Neural progenitor cell (in vitro differentiated cells): ENCODE results near the gene PHTF1. TPM values are rescaled to one million over a fixed set of nuclear protein-coding genes. Genes with fewer than 3 reads are reported as not detected.

Experiments
- DNase-seq: peaks from one replicate; pipeline ENCODE4 v3.0.0-alpha.2; 2016; ENCODE audit warnings: low spot score
- H2AFZ ChIP-seq: fragments of 200-600 bp; sonication (generic); replicated peaks from 2 replicates; pipeline ENCODE4 v1.6.1; 2016; ENCODE audit warnings: antibody characterized with exemption
- H3F3A ChIP-seq: fragments of 200-600 bp; sonication (generic); 2 replicates; pipeline ENCODE4 v1.6.1; 2016; ENCODE audit warnings: antibody characterized with exemption, low read depth
- H3K27ac ChIP-seq: fragments of 200-600 bp; sonication (generic); 2 replicates; pipeline ENCODE4 v1.5.1; 2016; ENCODE audit warnings: mild to moderate bottlenecking
- H3K27me3 ChIP-seq: fragments of 200-600 bp; sonication (generic); 2 replicates; pipeline ENCODE4 v1.6.1; 2016; ENCODE audit warnings: mild to moderate bottlenecking, moderate library complexity
- H3K36me3 ChIP-seq: fragments of 200-600 bp; sonication (generic); 2 replicates; pipeline ENCODE4 v1.5.1; 2016
- H3K4me1 ChIP-seq: fragments of 200-600 bp; sonication (generic); 2 replicates; pipeline ENCODE4 v1.6.1; 2016; ENCODE audit warnings: mixed run types
- H3K4me2 ChIP-seq: fragments of 200-600 bp; sonication (generic); 2 replicates; pipeline ENCODE4 v1.6.1; 2016
- H3K4me3 ChIP-seq: fragments of 200-600 bp; sonication (generic); 2 replicates; pipeline ENCODE4 v1.5.1; 2016
- H3K79me2 ChIP-seq: fragments of 200-600 bp; sonication (generic); 2 replicates; pipeline ENCODE4 v1.6.1; 2016; ENCODE audit warnings: low read depth
- H3K9ac ChIP-seq: fragments of 200-600 bp; sonication (generic); 2 replicates; pipeline ENCODE4 v1.6.1; 2016
- H3K9me3 ChIP-seq: fragments of 200-600 bp; sonication (generic); 2 replicates; pipeline ENCODE4 v1.5.1; 2016; ENCODE audit warnings: low read depth
- H4K20me1 ChIP-seq: fragments of 200-600 bp; sonication (generic); 2 replicates; pipeline ENCODE4 v1.6.1; 2016; ENCODE audit warnings: low read depth
- H3K27ac Mint-ChIP-seq: 3 replicates; pipeline ENCODE4 v1.8.0; 2021; ENCODE audit warnings: mixed read lengths
- H3K27me3 Mint-ChIP-seq: 2 replicates; pipeline ENCODE4 v1.8.0; 2022; ENCODE audit warnings: low read depth, mild to moderate bottlenecking, inconsistent platforms, moderate library complexity, mixed read lengths; ENCODE audit not compliant: insufficient read depth
- H3K36me3 Mint-ChIP-seq: 3 replicates; pipeline ENCODE4 v1.8.0; 2021; ENCODE audit warnings: mixed read lengths
- H3K4me1 Mint-ChIP-seq: 3 replicates; pipeline ENCODE4 v1.8.0; 2021; ENCODE audit warnings: mixed read lengths
- H3K4me3 Mint-ChIP-seq: 3 replicates; pipeline ENCODE4 v1.8.0; 2021; ENCODE audit warnings: mild to moderate bottlenecking, moderate library complexity, mixed read lengths
- H3K9me3 Mint-ChIP-seq: 3 replicates; pipeline ENCODE4 v1.8.0; 2020; ENCODE audit warnings: mixed read lengths
- CTCF ChIP-seq: fragments of 200-600 bp; sonication (generic); IDR thresholded peaks from 2 replicates; pipeline ENCODE4 v1.5.1; 2017; ENCODE audit warnings: antibody characterized with exemption, mild to moderate bottlenecking
- EZH2 ChIP-seq: fragments of 200-600 bp; sonication (generic); IDR thresholded peaks from 2 replicates; pipeline ENCODE4 v1.6.1; 2017; ENCODE audit warnings: antibody characterized with exemption, mild to moderate bottlenecking, moderate library complexity
- EZH2phosphoT487 ChIP-seq: fragments of 200-600 bp; sonication (generic); IDR thresholded peaks from 2 replicates; pipeline ENCODE4 v1.6.1; 2017; ENCODE audit warnings: antibody characterized with exemption
- total RNA-seq: library from RNA; depleted of rRNA; stranded (reverse); fragments of >200 nt; gene quantifications from 2 replicates; pipeline ENCODE4 v1.2.3, GENCODE V29; 2015; ENCODE audit warnings: low replicate concordance

The PHTF1 gene
- total RNA-seq, 1 donor from 2014 or later, result 76.8 TPM

GRCh38 chr1:113669988-113670387, 89.3 kb downstream of the PHTF1 start:
- Histone ChIP-seq H3K79me2 (no peaks in the 10 kb centered on the region), H3K4me1 (no peaks in the 10 kb centered on the region), H3K36me3 (no peaks in the 10 kb centered on the region), H3K4me2 (no peak overlapping the region), H2AFZ (no peak overlapping the region), H3F3A (no peaks in the 10 kb centered on the region), H3K4me3 (no peak overlapping the region), H4K20me1 (no peaks in the 10 kb centered on the region), H3K9ac (no peak overlapping the region), H3K27me3 (no peaks in the 10 kb centered on the region), H3K27ac (no peak overlapping the region), H3K9me3 (no peaks in the 10 kb centered on the region)
- H3K4me1 Mint-ChIP-seq, result no peaks in the 10 kb centered on the region
- no peaks in the 10 kb centered on the region for H3K27me3 Mint-ChIP-seq
- DNase-seq, result no peak
- H3K27ac Mint-ChIP-seq, result no peak overlapping the region
- TF ChIP-seq EZH2phosphoT487, result no peak
- no peak overlapping the region for H3K4me3 Mint-ChIP-seq
- peaks cover 18% of the 10 kb centered on the region for H3K36me3 Mint-ChIP-seq
- H3K9me3 Mint-ChIP-seq, result peaks cover 2% of the 10 kb centered on the region

- TF ChIP-seq EZH2, result no peak
- no peak for TF ChIP-seq EZH2phosphoT487
- no peak for TF ChIP-seq CTCF
- no peak overlapping the region for H2AFZ ChIP-seq
- H3K27ac Mint-ChIP-seq, result no peak overlapping the region
Measured at GRCh38 chr1:113666126-113666525, 93.2 kb downstream of the PHTF1 start.

DNA sequence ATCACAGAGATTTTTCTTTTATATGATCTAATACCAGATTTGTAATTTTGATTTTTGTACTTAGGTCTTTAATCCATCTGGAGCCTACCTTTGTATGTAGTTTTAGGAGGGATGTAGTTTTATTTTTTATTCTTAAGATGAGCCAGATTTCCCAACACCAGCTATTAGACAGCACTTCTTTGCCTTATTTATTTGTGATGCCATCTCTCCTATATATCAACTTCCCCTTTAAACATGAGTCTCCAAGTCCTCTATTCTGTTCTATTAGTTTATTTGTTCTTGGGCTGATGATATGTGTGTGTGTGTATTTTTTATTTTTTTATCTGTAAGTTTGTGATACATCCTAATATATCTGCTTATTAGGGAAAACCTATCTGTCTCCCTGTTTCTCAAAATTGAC, 94.2 kb downstream of the PHTF1 start:
- no peaks in the 10 kb centered on the region for H3K27me3 Mint-ChIP-seq
- H3K79me2 ChIP-seq, result no peaks in the 10 kb centered on the region
- no peaks in the 10 kb centered on the region for H3F3A ChIP-seq
- no peaks in the 10 kb centered on the region for H3K27me3 ChIP-seq
- H3K4me1 Mint-ChIP-seq, result peaks cover 3% of the 10 kb centered on the region
- no peaks in the 10 kb centered on the region for H4K20me1 ChIP-seq
- TF ChIP-seq EZH2, result no peak
- no peak for TF ChIP-seq EZH2phosphoT487
- no peak for TF ChIP-seq CTCF
- peaks cover 2% of the 10 kb centered on the region for H3K9me3 Mint-ChIP-seq
- no peak overlapping the region for H2AFZ ChIP-seq
- H3K9me3 ChIP-seq, result no peaks in the 10 kb centered on the region
- no peak overlapping the region for H3K4me3 Mint-ChIP-seq
- H3K27ac ChIP-seq, result no peak overlapping the region
- no peak overlapping the region for H3K27ac Mint-ChIP-seq
- H3K4me1 ChIP-seq, result no peaks in the 10 kb centered on the region
- no peak overlapping the region for H3K4me2 ChIP-seq
- no peak for DNase-seq
- no peak overlapping the region for H3K9ac ChIP-seq
- H3K36me3 ChIP-seq, result no peaks in the 10 kb centered on the region
- H3K36me3 Mint-ChIP-seq, result peaks cover 20% of the 10 kb centered on the region
- no peak overlapping the region for H3K4me3 ChIP-seq

More at GRCh38 chr1:113666126-113666525, 93.2 kb downstream of the PHTF1 start:
- Histone ChIP-seq H3K4me2 (no peak overlapping the region), H3K27ac (no peak overlapping the region), H3K4me3 (no peak overlapping the region), H4K20me1 (no peaks in the 10 kb centered on the region), H3F3A (no peaks in the 10 kb centered on the region), H3K27me3 (no peaks in the 10 kb centered on the region), H3K4me1 (no peaks in the 10 kb centered on the region), H3K9me3 (no peaks in the 10 kb centered on the region), H3K9ac (no peak overlapping the region), H3K79me2 (no peaks in the 10 kb centered on the region), H3K36me3 (no peaks in the 10 kb centered on the region)
- H3K4me3 Mint-ChIP-seq, result no peak overlapping the region
- peaks cover 18% of the 10 kb centered on the region for H3K36me3 Mint-ChIP-seq
- no peaks in the 10 kb centered on the region for H3K4me1 Mint-ChIP-seq
- H3K9me3 Mint-ChIP-seq, result peaks cover 2% of the 10 kb centered on the region
- no peak for DNase-seq
- H3K27me3 Mint-ChIP-seq, result no peaks in the 10 kb centered on the region

DNA sequence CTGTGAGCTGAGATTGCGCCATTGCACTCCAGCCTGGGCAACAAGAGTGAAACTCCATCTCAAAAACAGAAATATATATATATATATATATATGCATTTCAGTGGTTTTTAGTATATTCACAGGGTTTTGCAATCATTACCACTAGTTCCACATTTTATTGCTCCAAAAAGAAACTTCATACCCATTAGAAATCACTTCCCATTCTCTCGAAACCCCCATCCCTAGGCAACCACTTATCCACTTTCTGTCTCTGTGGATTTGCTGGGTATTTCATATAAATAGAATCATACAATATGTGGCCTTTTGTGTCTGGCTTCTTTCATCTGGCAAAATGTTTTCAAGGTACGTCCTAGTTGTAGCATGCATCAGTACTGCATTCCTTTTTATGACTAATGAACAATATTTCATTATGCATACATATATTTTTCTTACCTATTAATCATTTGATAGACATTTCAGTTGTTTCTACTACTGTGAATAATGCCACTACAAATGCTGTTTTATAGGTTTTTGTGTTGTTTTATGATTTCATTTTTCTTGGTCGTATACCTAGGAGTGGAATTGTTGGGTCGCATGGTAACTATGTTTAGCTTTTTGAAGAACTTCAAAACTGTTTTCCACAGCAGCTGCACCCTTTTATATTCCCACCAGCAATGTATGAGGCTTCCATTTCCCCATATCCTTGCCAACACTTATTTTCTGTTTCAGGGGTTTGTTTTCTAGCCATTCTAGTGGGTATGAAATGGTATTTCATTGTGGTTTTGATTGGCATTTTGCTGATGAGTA, 95.9 kb downstream of the PHTF1 start:
- Mint-ChIP-seq H3K9me3 (peaks cover 2% of the 10 kb centered on the region), H3K27ac (no peak overlapping the region), H3K27me3 (no peaks in the 10 kb centered on the region), H3K4me3 (no peak overlapping the region), H3K4me1 (peaks cover 18% of the 10 kb centered on the region), H3K36me3 (peaks cover 16% of the 10 kb centered on the region)
- no peaks in the 10 kb centered on the region for H3K79me2 ChIP-seq
- H4K20me1 ChIP-seq, result no peaks in the 10 kb centered on the region
- TF ChIP-seq CTCF (no peak), EZH2 (no peak), EZH2phosphoT487 (no peak)
- peaks cover 5% of the 10 kb centered on the region for H3K4me1 ChIP-seq
- H3F3A ChIP-seq, result no peaks in the 10 kb centered on the region
- no peak for DNase-seq
- no peak overlapping the region for H3K4me2 ChIP-seq
- no peaks in the 10 kb centered on the region for H3K27me3 ChIP-seq
- H3K36me3 ChIP-seq, result no peaks in the 10 kb centered on the region
- no peak overlapping the region for H3K27ac ChIP-seq
- no peak overlapping the region for H3K4me3 ChIP-seq
- no peak overlapping the region for H3K9ac ChIP-seq
- H2AFZ ChIP-seq, result no peak overlapping the region
- H3K9me3 ChIP-seq, result no peaks in the 10 kb centered on the region
